NCI-H2107 treated with DMSO at 0.1 percent for 48 hours (cell line): ENCODE results near the gene FOXC2.

Source experiments
- DNase-seq: peaks from one replicate; lab custom pipeline; 2025; ENCODE audit not compliant: unreplicated experiment; lab: John Stamatoyannopoulos, UW

Gene FOXC2

GRCh38 chr16:86555704-86556075 lies 10.9 kb upstream of the FOXC2 start:
- no peak for DNase-seq

DNA sequence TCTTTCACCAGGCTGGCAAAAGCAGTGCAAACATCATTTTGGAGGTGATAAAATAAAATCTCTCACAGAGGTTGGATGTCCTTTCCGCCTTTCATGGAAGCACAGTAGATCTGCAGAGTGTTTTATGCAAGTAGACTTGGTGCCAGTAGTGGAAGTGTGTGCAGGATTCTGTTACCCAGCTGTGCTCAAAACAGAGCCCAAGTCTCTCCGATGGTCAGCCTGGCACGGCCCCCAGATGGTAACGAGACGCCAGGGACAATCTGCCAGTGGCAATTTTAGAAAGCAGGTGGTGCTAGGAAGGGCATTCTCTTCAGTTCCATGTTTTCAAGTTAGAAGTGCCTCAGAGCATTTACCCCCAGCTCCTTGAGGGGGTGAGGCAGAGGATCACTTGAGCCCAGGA lies 10.1 kb upstream of the FOXC2 start:
- no peak for DNase-seq

DNA sequence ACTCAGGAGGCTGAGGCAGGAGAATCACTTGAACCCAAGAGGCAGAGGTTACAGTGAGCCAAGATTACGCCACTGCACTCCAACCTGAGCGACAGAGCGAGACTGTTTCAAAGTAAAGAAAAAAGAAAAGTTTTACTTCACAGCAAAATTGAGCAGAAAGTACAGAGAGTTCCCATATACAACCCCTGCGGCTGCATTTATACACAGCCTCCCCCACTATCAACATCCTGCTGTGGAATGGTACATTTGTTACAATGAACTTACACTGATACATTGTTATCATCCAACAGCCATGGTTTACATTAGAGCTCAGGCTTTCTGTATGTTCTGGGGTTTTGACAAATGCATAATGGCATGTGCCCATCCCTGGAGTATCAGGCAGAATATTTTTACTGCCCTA lies 9.0 kb upstream of the FOXC2 start:
- DNase-seq = no peak

DNA sequence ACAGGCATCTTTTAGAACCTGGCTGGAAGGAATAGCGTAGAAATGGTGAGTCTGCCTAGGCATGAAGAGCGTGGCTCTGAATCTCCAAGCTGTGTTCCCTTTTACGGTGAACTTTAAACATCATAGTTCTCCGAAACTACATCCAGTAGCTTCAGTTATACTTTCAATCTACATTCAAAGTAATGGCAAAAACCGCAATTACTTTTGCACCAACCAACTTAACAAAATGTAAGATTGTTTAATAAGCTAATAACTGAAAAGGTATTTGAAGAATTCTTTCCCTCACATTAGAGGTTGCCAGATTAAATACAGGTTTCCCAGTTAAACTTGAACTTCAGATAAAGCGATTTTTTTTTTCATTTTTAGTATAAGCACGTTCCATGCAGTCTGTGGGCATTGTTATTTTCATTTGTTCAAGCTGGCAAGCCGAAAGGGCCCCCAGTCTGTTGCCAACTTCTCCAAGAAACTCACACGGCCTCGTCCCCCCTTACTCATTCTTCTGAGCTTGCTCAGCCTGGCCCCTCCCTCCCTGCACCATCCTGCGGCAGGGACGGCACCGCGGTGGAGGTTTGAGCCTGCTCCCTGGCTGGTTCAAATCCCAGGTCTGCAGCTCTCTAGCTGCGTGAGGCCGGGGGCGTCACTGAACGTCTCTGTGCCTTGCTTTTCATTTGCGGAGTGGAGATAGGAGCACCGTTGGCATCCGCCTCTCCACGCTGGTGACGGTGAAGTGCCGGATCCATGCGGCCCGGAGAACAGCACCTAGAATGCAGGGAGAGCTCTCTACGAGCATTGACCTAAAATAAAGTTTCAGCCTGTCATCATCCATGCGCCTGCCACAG lies 8.1 kb upstream of the FOXC2 start:
- DNase-seq = no peak

GRCh38 chr16:86559802-86560305 lies 6.8 kb upstream of the FOXC2 start:
- DNase-seq = no peak

DNA sequence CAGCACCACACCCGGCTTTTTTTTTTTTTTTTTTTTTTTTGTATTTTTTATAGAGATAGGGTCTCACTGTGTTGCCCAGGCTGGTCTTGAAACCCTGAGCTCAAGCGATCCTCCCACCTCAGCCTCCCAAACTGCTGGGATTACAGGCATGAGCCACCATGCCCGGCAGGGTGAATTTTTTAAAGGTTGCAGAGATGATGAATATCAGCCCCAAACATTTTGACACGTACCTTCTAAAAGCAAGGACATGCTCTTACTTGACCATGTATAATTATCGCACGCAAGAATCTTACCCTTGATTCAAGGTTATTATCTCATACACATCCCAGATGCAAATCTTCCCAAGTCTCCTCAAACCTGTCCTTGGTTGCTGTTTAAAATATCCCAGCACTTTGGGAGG lies 4.3 kb upstream of the FOXC2 start:
- no peak for DNase-seq

DNA sequence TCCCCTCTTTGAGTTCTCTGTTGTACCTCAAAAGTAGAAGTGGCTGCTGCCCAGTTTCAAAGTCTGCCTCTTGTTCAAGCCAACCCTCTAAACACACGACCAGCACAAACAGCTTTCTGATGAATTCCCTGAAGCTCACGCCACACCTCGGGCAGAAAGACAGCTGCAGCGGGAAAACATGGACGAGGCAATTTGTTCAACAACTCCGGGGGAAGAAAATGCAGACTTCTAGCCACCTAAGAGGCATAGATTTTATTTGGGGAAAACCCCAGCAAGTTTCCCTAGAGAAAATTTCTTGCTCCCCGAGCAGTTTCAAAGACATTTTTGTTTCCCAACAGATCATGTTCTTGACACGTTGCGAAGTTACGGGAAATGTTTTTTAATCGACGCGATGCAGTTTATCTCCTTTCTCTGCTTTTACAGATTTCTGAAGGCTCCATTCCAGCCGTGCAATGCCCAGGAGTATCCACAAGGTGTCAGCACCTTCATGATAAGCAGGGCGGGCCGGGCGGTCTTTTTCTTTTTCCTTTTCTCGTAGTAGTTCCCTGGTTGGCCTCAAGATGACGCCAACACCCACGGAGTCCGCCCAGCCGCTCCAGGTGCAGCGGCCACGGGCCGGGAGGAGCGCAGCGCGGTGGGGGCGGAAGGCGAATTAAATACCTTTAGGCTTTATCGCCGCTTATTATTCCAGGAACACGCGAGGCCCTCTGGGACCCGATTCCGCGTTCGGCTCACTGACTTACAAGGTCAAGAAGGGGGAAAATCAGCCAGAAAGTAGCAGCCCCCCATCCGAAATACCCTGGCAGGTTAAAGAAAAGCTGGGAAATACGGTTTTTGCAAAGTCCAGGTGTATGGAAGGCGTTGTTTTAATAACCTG lies 2.9 kb upstream of the FOXC2 start:
- DNase-seq = peak; percentile 58

DNA sequence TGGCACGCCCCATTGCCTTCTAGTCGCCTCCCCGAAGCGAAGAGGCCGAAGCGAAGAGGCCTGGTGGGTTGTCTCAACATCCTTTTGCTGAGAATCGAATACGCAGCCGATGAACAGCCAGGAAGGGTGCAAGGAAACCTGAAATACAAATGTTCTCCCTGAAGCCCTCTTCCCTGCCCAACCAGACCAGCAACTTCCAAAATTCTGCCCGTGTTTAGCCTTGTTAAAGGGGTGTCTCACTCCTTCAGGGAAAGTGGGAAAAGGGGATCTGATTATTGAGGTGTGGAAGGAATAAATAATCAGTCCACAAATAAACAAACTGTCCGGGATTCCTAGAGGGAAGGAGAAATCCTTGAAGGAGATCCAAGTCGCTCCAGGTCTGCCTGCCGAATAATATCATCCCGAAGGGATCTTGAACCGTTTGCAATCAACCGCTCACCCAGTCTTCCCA lies 1.4 kb upstream of the FOXC2 start:
- DNase-seq = no peak

- DNase-seq = no peak
Measured at GRCh38 chr16:86565644-86566511, 751 bp upstream of the FOXC2 start.

- DNase-seq = no peak
Measured at GRCh38 chr16:86566966-86567700, 504 bp downstream of the FOXC2 start.

DNA sequence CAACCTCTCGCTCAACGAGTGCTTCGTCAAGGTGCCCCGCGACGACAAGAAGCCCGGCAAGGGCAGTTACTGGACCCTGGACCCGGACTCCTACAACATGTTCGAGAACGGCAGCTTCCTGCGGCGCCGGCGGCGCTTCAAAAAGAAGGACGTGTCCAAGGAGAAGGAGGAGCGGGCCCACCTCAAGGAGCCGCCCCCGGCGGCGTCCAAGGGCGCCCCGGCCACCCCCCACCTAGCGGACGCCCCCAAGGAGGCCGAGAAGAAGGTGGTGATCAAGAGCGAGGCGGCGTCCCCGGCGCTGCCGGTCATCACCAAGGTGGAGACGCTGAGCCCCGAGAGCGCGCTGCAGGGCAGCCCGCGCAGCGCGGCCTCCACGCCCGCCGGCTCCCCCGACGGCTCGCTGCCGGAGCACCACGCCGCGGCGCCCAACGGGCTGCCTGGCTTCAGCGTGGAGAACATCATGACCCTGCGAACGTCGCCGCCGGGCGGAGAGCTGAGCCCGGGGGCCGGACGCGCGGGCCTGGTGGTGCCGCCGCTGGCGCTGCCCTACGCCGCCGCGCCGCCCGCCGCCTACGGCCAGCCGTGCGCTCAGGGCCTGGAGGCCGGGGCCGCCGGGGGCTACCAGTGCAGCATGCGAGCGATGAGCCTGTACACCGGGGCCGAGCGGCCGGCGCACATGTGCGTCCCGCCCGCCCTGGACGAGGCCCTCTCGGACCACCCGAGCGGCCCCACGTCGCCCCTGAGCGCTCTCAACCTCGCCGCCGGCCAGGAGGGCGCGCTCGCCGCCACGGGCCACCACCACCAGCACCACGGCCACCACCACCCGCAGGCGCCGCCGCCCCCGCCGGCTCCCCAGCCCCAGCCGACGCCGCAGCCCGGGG lies 1.3 kb downstream of the FOXC2 start:
- no peak for DNase-seq

GRCh38 chr16:86568677-86569623 lies 2.3 kb downstream of the FOXC2 start:
- DNase-seq = no peak

GRCh38 chr16:86569701-86570447 lies 3.2 kb downstream of the FOXC2 start:
- DNase-seq = no peak

GRCh38 chr16:86570558-86571529 lies 4.2 kb downstream of the FOXC2 start:
- no peak for DNase-seq

- no peak for DNase-seq
Measured at GRCh38 chr16:86571530-86571915, 4.9 kb downstream of the FOXC2 start.

- DNase-seq = no peak
Measured at GRCh38 chr16:86572041-86572521, 5.5 kb downstream of the FOXC2 start.
